22Rv1 (cell line): ENCODE measurements around the gene FAM98A.

Experiments used
- CTCF ChIP-seq: fragments of 450-650 bp; IDR thresholded peaks from 2 replicates; pipeline ENCODE4 v1.5.1; 2017; ENCODE audit warnings: mild to moderate bottlenecking
- ZFX ChIP-seq: fragments of 450-650 bp; IDR thresholded peaks from 2 replicates; pipeline ENCODE4 v1.6.1; 2017; ENCODE audit warnings: antibody characterized with exemption, borderline replicate concordance

GRCh38 chr2:33617989-33618388, 18.9 kb upstream of the FAM98A start:
- TF ChIP-seq CTCF (no peak), ZFX (no peak)
